ENCODE data around the gene MYRIP. TPM values are rescaled to one million over a fixed set of nuclear protein-coding genes. Genes with fewer than 3 reads are reported as not detected.
"Not testable (repeated sequence)": the region's sequence is repeated elsewhere in the genome, so short reads cannot be mapped to it uniquely, and the experiment has no call there.

MYRIP gene
- total RNA-seq, 4 donors from 2014 or later: 1.0 to 9.6 (median 3.2) TPM

GRCh38 chr3:40078590-40078989 is 269.2 kb downstream of the MYRIP start:
- TF ChIP-seq, protein P1, sequence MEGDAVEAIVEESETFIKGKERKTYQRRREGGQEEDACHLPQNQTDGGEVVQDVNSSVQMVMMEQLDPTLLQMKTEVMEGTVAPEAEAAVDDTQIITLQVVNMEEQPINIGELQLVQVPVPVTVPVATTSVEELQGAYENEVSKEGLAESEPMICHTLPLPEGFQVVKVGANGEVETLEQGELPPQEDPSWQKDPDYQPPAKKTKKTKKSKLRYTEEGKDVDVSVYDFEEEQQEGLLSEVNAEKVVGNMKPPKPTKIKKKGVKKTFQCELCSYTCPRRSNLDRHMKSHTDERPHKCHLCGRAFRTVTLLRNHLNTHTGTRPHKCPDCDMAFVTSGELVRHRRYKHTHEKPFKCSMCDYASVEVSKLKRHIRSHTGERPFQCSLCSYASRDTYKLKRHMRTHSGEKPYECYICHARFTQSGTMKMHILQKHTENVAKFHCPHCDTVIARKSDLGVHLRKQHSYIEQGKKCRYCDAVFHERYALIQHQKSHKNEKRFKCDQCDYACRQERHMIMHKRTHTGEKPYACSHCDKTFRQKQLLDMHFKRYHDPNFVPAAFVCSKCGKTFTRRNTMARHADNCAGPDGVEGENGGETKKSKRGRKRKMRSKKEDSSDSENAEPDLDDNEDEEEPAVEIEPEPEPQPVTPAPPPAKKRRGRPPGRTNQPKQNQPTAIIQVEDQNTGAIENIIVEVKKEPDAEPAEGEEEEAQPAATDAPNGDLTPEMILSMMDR (IDR thresholded peaks at IDR 0.05): no peak
- ATAC-seq (ENCODE audit: low FRiP score): no peak
- no peak for DNase-seq (ENCODE audit: low spot score)

- TF ChIP-seq, protein P1 (IDR thresholded peaks at IDR 0.05): no peak
Observed at GRCh38 chr3:40079203-40079846, 269.9 kb downstream of the MYRIP start.

GRCh38 chr3:40079847-40080240 is 270.4 kb downstream of the MYRIP start:
- TF ChIP-seq, protein P1 (IDR thresholded peaks at IDR 0.05): no peak
- no peak for DNase-seq (ENCODE audit: low spot score)
- no peak for ATAC-seq (ENCODE audit: low FRiP score)

More at GRCh38 chr3:40079203-40079846, 269.9 kb downstream of the MYRIP start:
- ATAC-seq (ENCODE audit: low FRiP score) (no peak), DNase-seq (ENCODE audit: low spot score) (no peak)

DNA sequence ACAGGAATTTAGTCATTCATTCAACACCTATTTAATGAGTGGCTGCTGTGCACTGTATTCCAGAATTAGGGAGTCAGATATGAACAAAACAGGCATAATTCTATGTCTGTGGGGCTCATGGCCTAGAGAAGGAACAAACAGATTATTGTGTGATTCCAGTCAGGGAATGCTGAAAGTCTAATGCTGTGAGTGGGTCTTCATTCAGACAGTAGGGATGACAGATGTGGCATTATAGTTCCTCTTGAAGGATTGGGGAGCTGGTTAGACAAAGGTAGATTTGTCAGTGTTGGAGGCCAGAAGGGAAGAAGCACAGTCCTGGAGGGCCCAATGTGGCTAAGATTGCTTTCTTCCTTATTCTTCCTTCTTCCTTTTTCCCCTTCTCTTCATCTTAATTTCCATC is 273.7 kb downstream of the MYRIP start:
- ATAC-seq (ENCODE audit: low FRiP score) (no peak), DNase-seq (ENCODE audit: low spot score) (no peak)
- TF ChIP-seq, protein P1 (IDR thresholded peaks at IDR 0.05): no peak

- ATAC-seq (ENCODE audit: low FRiP score); DNase-seq (ENCODE audit: low spot score): not testable (repeated sequence)
Observed at GRCh38 chr3:40084424-40084823, 275.0 kb downstream of the MYRIP start.

GRCh38 chr3:40086890-40087883 is 277.8 kb downstream of the MYRIP start:
- ATAC-seq (ENCODE audit: low FRiP score) (no peak), DNase-seq (ENCODE audit: low spot score) (no peak)
- TF ChIP-seq, protein P1 (IDR thresholded peaks at IDR 0.05): no peak

- TF ChIP-seq, protein P1 (IDR thresholded peaks at IDR 0.05): no peak
- ATAC-seq (ENCODE audit: low FRiP score): no peak
- no peak for DNase-seq (ENCODE audit: low spot score)
Observed at GRCh38 chr3:40088527-40089170, 279.2 kb downstream of the MYRIP start.
